Neural crest cell (in vitro differentiated cells): ENCODE results near the gene GDPD5. TPM values are rescaled to one million over a fixed set of nuclear protein-coding genes. Genes with fewer than 3 reads are reported as not detected.

ENCODE experiments used
- DNase-seq: peaks from one replicate; pipeline ENCODE4 v3.0.0; 2021; ENCODE audit warnings: low read depth, mixed read lengths, low spot score
- H3K27ac Mint-ChIP-seq: one replicate; pipeline ENCODE4 v1.8.0; 2021; ENCODE audit warnings: mild to moderate bottlenecking, mixed read lengths; ENCODE audit not compliant: unreplicated experiment
- H3K27me3 Mint-ChIP-seq: 2 replicates; pipeline ENCODE4 v1.8.0; 2021; ENCODE audit warnings: low read depth, mild to moderate bottlenecking, mixed read lengths
- H3K36me3 Mint-ChIP-seq: 2 replicates; pipeline ENCODE4 v1.8.0; 2021; ENCODE audit warnings: low read depth, mild to moderate bottlenecking, mixed read lengths
- H3K4me1 Mint-ChIP-seq: 2 replicates; pipeline ENCODE4 v1.8.0; 2021; ENCODE audit warnings: mixed read lengths
- H3K4me3 Mint-ChIP-seq: one replicate; pipeline ENCODE4 v1.8.0; 2021; ENCODE audit warnings: mild to moderate bottlenecking, mixed read lengths
- H3K9me3 Mint-ChIP-seq: 2 replicates; pipeline ENCODE4 v1.8.0; 2021; ENCODE audit warnings: mixed read lengths
- total RNA-seq: library from RNA; stranded (reverse); gene quantifications from 2 replicates; pipeline ENCODE4 v1.2.1, GENCODE V29; 2021
- TF ChIP-seq, protein P1 (sequence below): fragments of 200-600 bp; sonication (generic); conservative IDR thresholded peaks from 2 replicates; pipeline ENCODE4 v1.5.0; 2021; ENCODE audit warnings: antibody characterized with exemption, mild to moderate bottlenecking

GDPD5 gene
- total RNA-seq, 1 donor from 2014 or later: 13.3 TPM

DNA sequence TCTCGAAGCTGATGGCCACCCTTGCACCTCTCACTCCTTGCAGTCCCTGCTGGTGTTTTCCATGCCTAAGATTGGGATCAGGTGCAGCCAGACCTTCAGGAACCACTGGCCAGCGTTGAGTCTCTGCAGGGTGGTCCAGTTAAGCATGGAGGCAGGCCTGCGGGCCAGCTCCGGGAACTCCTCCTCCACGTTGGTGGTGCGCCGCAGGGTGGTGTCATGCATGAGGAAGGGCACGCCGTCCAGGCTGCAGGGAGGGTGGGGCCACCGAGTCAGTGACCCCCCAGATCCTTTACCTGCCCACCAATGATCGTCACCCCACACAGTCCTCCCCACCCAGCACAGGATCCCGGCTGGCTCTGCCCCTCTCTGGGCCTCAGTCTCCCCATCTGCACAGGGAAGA, 82.7 kb downstream of the GDPD5 start:
- H3K4me1 Mint-ChIP-seq: no peaks in the 10 kb centered on the region
- no peak for DNase-seq
- H3K4me3 Mint-ChIP-seq: no peak overlapping the region
- no peaks in the 10 kb centered on the region for H3K9me3 Mint-ChIP-seq
- no peak overlapping the region for H3K27ac Mint-ChIP-seq
- H3K27me3 Mint-ChIP-seq: no peaks in the 10 kb centered on the region
- TF ChIP-seq, protein P1, sequence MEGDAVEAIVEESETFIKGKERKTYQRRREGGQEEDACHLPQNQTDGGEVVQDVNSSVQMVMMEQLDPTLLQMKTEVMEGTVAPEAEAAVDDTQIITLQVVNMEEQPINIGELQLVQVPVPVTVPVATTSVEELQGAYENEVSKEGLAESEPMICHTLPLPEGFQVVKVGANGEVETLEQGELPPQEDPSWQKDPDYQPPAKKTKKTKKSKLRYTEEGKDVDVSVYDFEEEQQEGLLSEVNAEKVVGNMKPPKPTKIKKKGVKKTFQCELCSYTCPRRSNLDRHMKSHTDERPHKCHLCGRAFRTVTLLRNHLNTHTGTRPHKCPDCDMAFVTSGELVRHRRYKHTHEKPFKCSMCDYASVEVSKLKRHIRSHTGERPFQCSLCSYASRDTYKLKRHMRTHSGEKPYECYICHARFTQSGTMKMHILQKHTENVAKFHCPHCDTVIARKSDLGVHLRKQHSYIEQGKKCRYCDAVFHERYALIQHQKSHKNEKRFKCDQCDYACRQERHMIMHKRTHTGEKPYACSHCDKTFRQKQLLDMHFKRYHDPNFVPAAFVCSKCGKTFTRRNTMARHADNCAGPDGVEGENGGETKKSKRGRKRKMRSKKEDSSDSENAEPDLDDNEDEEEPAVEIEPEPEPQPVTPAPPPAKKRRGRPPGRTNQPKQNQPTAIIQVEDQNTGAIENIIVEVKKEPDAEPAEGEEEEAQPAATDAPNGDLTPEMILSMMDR: no peak
- no peaks in the 10 kb centered on the region for H3K36me3 Mint-ChIP-seq

- no peak for DNase-seq
- Mint-ChIP-seq H3K9me3 (no peaks in the 10 kb centered on the region), H3K4me1 (no peaks in the 10 kb centered on the region), H3K27me3 (no peaks in the 10 kb centered on the region), H3K4me3 (no peak overlapping the region), H3K27ac (no peak overlapping the region), H3K36me3 (no peaks in the 10 kb centered on the region)
- TF ChIP-seq, protein P1: no peak
Observed at GRCh38 chr11:75442161-75442885, 83.4 kb downstream of the GDPD5 start.

GRCh38 chr11:75441804-75442132, 84.0 kb downstream of the GDPD5 start:
- no peaks in the 10 kb centered on the region for H3K27me3 Mint-ChIP-seq
- H3K36me3 Mint-ChIP-seq: no peaks in the 10 kb centered on the region
- TF ChIP-seq, protein P1: no peak
- no peak overlapping the region for H3K4me3 Mint-ChIP-seq
- no peaks in the 10 kb centered on the region for H3K9me3 Mint-ChIP-seq
- no peak overlapping the region for H3K27ac Mint-ChIP-seq
- DNase-seq: no peak
- H3K4me1 Mint-ChIP-seq: no peaks in the 10 kb centered on the region

DNA sequence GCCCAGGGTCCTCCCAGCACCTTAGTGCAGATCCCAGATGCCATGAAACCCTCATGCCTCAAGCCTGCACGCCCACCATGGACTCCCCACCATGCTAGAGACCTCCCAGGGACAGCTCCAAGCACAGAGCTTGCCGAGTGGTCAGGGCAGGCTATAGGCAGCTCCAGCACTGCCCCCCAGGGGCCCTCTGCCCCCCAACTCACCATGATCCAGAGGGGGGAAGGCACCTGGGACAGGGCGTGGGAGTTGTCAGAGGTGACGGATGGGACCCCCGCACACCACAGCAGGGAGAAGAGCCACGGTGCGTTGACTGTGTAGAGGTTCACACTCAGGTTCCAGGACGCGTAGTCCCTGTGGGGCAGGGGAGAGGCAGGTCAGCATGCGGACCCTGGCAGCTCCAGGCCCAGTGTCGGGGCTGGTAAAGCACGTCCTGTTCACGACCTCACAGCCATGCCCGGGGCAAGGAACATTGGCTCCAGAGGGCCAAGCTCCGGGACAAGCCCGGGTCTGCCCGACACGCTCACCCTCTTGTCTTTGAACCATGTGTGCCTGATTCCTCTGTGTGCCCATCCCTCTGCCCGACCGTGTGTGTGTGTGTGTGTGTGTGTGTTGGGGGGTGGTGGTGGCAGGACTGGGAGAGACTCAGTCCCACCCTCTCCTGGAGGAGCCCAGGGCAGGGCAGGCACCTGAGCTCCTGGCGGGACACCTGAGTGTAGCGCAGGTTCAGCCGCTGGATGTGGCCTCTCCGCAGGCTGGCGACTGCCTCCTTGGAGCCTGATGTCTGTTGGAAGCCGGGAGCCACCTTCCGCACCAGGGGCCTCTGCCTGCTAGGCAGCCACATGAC, 84.6 kb downstream of the GDPD5 start:
- Mint-ChIP-seq H3K36me3 (no peaks in the 10 kb centered on the region), H3K9me3 (no peaks in the 10 kb centered on the region), H3K4me3 (no peak overlapping the region), H3K27ac (no peak overlapping the region), H3K4me1 (no peaks in the 10 kb centered on the region), H3K27me3 (no peaks in the 10 kb centered on the region)
- no peak for DNase-seq
- TF ChIP-seq, protein P1: no peak

- Mint-ChIP-seq H3K4me3 (no peak overlapping the region), H3K36me3 (no peaks in the 10 kb centered on the region), H3K4me1 (no peaks in the 10 kb centered on the region), H3K27me3 (peaks cover 2% of the 10 kb centered on the region), H3K9me3 (no peaks in the 10 kb centered on the region), H3K27ac (no peak overlapping the region)
- no peak for DNase-seq
- TF ChIP-seq, protein P1: no peak
Observed at GRCh38 chr11:75439495-75440120, 86.1 kb downstream of the GDPD5 start.
